Pons (tissue), 1 donor: ENCODE data around the gene ASB3.
"Not testable (repeated sequence)": the region's sequence is repeated elsewhere in the genome, so short reads cannot be mapped to it uniquely, and the experiment has no call there.

Experiments
- DNase-seq: peaks from one replicate; pipeline ENCODE4 v3.0.0-alpha.2; 2016; ENCODE audit warnings: low spot score

Gene ASB3, protein sequence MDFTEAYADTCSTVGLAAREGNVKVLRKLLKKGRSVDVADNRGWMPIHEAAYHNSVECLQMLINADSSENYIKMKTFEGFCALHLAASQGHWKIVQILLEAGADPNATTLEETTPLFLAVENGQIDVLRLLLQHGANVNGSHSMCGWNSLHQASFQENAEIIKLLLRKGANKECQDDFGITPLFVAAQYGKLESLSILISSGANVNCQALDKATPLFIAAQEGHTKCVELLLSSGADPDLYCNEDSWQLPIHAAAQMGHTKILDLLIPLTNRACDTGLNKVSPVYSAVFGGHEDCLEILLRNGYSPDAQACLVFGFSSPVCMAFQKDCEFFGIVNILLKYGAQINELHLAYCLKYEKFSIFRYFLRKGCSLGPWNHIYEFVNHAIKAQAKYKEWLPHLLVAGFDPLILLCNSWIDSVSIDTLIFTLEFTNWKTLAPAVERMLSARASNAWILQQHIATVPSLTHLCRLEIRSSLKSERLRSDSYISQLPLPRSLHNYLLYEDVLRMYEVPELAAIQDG

GRCh38 chr2:53786705-53787613, at the start of gene ASB3, which contains the start of gene ERLEC1:
Gene ASB3 (minus strand): TSS chr2:53786953. CDS start chr2:53765572, 21,381 bp downstream.
Gene ERLEC1 (plus strand): TSS chr2:53787044. CDS start chr2:53787211, 167 bp downstream.
- DNase-seq: peak; percentile 84

DNA sequence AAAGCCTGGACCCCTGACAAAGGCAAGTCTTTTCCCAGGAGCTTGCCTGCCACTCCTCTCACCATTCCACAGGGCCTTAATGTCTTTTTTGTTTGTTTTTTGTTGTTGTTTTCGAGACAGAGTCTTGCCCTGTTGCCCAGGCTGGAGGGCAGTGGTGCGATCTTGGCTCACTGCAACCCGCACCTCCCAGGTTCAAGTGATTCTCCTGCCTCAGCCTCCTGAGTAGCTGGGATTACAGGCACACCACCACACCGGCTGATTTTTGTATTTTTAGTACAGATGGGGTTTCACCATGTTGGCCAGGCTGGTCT, 43.2 kb upstream of the ASB3 start:
- DNase-seq: not testable (repeated sequence)

GRCh38 chr2:53829273-53829979, 42.7 kb upstream of the ASB3 start:
- no peak for DNase-seq

DNA sequence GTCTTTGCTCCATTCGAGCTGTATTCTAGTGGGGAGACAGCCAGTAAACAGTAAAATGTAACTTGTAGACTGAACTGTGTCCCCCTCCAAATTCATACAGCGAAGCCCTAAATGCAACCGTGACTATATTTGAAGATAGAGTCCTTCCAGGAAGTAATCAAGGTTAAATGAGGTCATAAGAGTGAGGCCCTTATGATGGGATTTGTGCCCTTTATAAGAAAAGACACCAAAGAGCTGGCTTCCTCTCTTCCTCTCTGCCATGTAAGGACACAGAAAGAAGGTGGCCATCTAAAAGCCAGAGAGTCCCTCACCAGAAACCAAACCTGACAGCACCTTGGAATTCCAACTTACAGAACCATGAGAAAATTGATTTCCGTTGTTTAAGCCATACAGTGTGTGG, 41.6 kb upstream of the ASB3 start:
- no peak for DNase-seq

GRCh38 chr2:53827398-53828175, 40.8 kb upstream of the ASB3 start:
- peak; percentile 52 for DNase-seq

- peak; percentile 80 for DNase-seq
Observed at GRCh38 chr2:53826587-53827397, 40.0 kb upstream of the ASB3 start.

GRCh38 chr2:53826030-53826410, 39.3 kb upstream of the ASB3 start:
- no peak for DNase-seq

GRCh38 chr2:53823639-53824038, 36.9 kb upstream of the ASB3 start:
- not testable (repeated sequence) for DNase-seq

DNA sequence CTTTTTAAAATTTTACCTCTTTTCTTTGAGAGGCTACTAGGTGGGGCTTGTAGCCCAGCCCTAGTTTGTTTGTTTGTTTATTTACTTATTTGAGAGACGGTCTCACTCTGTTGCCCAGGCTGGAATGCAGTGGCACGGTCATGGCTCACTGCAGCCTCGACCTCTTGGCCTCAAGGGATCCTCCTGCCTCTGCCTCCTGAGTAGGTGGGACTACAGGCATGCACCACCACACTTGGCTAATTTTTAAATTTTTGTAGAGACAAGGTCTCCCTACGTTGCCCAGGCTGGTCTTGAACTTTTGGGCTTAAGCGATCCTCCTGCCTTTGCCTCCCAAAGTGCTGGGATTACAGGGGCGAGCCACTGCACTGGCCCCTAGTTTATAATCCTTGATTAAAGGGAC, 35.1 kb upstream of the ASB3 start:
- DNase-seq: no peak

- DNase-seq: no peak
Observed at GRCh38 chr2:53820711-53821110, 34.0 kb upstream of the ASB3 start.

DNA sequence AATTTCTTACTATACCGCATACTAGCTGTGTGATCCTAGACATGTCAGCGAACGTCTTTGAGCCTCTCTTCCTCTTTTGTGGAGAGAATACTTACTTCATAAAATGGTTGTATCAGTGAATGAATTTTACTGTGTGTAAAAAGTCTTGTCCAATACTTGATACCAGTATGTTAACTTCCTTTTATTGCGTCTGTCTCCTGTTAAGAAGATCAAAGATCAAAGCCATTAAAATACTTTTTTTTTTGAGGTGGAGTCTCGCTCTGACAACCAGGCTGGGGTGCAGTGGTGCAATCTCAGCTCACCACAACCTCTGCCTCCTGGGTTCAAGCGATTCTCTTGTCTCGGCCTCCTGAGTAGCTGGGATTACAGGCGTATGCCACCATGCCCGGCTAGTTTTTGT, 33.3 kb upstream of the ASB3 start:
- DNase-seq: no peak

GRCh38 chr2:53819634-53820033, 32.9 kb upstream of the ASB3 start:
- no peak for DNase-seq

DNA sequence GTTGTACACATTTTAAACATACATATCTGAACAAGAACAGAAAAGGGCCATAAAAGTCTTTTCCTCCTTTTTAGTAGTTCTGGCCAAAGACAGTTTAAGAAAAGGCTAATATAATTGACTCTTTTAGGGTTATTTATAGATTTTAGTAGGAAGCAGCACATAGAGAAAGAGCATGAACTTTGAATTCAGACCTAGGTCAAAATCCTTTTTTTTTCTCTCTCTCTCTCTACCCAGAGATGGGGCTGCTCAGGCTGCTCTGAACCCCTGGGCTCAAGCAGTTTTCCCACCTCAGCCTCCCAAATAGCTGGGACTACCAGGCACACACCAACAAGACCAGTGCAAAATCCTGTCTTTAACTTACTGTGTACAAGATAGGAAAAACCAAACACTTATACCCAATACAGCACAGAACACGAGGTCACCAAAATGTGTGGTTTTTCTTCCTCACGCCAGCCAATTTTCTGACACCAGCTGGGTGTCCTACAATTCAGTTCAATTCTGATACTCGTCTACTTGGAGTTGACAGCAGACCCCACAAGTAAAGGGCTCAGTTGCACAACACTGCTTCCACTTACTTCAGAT, 32.2 kb upstream of the ASB3 start:
- no peak for DNase-seq

DNA sequence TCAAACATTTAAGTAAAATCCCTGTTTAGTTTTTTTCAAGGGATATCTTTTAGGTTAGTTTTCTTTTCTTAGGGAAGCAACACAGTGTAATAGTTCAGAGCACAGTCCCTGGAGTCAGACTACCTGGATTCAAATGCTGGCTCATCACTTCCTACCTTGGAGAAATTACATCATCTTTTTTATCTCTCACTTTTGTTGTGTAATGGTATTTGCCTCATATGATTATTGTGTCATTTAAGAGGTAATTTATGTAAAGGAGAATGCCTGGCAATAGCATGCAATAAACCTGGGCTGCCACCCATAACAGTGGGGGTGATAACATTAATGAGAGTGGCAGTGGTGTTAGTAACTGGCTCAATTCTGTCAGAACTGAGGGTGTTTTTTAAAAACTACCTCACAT, 26.4 kb upstream of the ASB3 start:
- DNase-seq: no peak

GRCh38 chr2:53811601-53812000, 24.8 kb upstream of the ASB3 start:
- DNase-seq: no peak

GRCh38 chr2:53802617-53803151, 15.9 kb upstream of the ASB3 start:
- no peak for DNase-seq

DNA sequence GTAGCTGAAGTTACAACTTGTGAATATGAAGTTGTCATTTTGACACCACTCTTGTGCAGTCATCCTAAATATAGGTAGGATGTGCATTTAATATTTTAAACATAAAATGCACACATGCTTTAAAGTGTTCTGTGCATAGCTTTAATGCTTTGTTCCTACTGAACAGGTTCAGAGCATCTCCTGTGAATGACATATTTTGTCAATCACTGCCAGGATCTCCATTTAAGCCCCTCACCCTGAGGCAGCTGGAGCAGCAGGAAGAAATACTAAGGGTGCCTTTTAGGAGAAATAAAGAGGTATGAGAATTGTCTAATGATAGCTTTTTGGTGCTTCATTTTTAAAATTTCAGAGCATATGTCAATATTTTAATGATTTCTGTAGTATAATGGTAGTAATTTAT, 14.8 kb upstream of the ASB3 start:
- no peak for DNase-seq

- DNase-seq: no peak
Observed at GRCh38 chr2:53793821-53794220, 7.1 kb upstream of the ASB3 start.

DNA sequence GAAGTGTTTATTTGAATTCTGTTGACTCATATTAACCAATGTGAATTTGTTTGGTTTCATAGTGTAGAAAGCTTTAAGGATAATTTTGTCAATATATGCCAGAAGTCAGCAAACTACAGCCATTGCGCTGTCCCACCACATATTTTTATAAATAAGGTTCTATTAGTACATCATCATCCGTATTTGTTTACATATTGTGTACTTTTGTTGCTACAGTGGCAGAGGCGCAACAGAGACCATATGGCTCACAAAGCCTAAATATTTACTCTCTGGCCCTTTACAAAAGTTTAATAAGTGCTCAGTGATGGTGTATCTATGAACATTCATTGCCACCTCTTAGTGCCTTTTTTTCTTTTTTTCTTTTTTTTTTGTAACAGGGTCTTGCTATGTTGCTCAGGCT, 6.5 kb upstream of the ASB3 start:
- no peak for DNase-seq
